ENCODE results near the gene LMAN2L.

GRCh38 chr2:96688649-96689430 is 51.0 kb downstream of the LMAN2L start:
- no peak for TF ChIP-seq CTCF (IDR thresholded peaks at IDR 0.05)
- no peak for TF ChIP-seq POLR2A (IDR thresholded peaks at IDR 0.05)
